ENCODE data around the gene ITGBL1.

Gene ITGBL1

GRCh38 chr13:101707659-101708058, 255.2 kb downstream of the ITGBL1 start:
- no peak for DNase-seq

GRCh38 chr13:101708115-101708514, 255.6 kb downstream of the ITGBL1 start:
- no peak for DNase-seq

GRCh38 chr13:101709952-101710351, 257.5 kb downstream of the ITGBL1 start:
- no peak for DNase-seq

- peak; percentile 7 for DNase-seq
Measured at GRCh38 chr13:101711307-101712025, 259.0 kb downstream of the ITGBL1 start.

GRCh38 chr13:101712026-101712348, 259.5 kb downstream of the ITGBL1 start:
- no peak for DNase-seq

GRCh38 chr13:101714195-101714594, 261.7 kb downstream of the ITGBL1 start:
- DNase-seq, result no peak

- no peak for DNase-seq
Measured at GRCh38 chr13:101717353-101717752, 264.9 kb downstream of the ITGBL1 start.

- DNase-seq, result no peak
Measured at GRCh38 chr13:101718496-101718895, 266.0 kb downstream of the ITGBL1 start.

GRCh38 chr13:101726681-101727080, 274.2 kb downstream of the ITGBL1 start:
- DNase-seq, result no peak

- no peak for DNase-seq
Measured at GRCh38 chr13:101727118-101727517, 274.6 kb downstream of the ITGBL1 start.

- no peak for DNase-seq
Measured at GRCh38 chr13:101728021-101728420, 275.5 kb downstream of the ITGBL1 start.

- DNase-seq, result no peak
Measured at GRCh38 chr13:101728615-101729014, 276.1 kb downstream of the ITGBL1 start.

GRCh38 chr13:101730420-101731000, 278.0 kb downstream of the ITGBL1 start:
- DNase-seq, result no peak

GRCh38 chr13:101736566-101736965, 284.1 kb downstream of the ITGBL1 start:
- no peak for DNase-seq

GRCh38 chr13:101738336-101738735, 285.9 kb downstream of the ITGBL1 start:
- no peak for DNase-seq

- peak; percentile 28 for DNase-seq
Measured at GRCh38 chr13:101739382-101740178, 287.1 kb downstream of the ITGBL1 start.

GRCh38 chr13:101746513-101746912, 294.0 kb downstream of the ITGBL1 start:
- DNase-seq, result no peak

GRCh38 chr13:101747039-101747438, 294.6 kb downstream of the ITGBL1 start:
- DNase-seq, result no peak

GRCh38 chr13:101749584-101749983, 297.1 kb downstream of the ITGBL1 start:
- DNase-seq, result no peak

GRCh38 chr13:101751488-101751887, 299.0 kb downstream of the ITGBL1 start:
- DNase-seq, result no peak

GRCh38 chr13:101752432-101752831, 300.0 kb downstream of the ITGBL1 start:
- no peak for DNase-seq

- DNase-seq, result no peak
Measured at GRCh38 chr13:101755228-101755887, 302.9 kb downstream of the ITGBL1 start.

- peak; percentile 38 for DNase-seq
Measured at GRCh38 chr13:101757446-101758039, 305.1 kb downstream of the ITGBL1 start.
